ENCODE results near the gene MTCL1. TPM values are rescaled to one million over a fixed set of nuclear protein-coding genes. Genes with fewer than 3 reads are reported as not detected.

Gene MTCL1
- total RNA-seq, 1 experiment from 2014 or later, result 22.7 TPM

DNA sequence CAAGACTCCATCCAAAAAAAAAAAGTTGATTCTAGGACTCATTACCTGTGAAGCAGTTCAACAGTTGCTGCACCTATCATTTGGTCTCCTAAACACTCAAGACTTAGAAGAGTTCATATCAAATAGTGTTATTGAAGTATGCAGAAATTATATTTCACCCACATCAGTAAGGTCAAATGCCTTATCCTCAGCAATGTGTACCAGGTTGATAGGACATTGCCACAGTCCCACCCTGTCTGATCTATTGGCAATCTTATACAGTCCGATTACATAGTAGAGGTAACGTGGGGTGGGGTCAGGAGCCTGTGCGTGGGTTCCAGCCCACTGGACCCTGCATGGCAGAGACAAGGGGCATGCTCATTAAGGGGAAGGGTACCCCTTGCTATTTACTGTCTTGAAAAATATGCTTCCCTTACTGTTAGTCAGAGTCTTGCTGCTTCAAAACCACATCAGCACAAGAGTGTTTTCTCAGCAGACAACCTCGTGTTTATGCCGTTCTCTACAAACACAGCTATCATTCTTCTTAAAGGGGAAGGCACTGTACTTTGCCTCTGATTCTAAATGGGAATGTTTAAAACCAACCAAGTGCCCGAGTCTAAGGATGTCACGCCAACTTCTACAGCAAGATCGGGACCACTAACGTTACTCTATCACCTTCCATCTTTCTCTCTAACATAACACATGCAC is 115.2 kb downstream of the MTCL1 start:
- Histone ChIP-seq H3K4me1 (ENCODE audit: control insufficient read depth in 1 of 2, insufficient read depth in 2 of 2, low read length in 2 of 2) (no peaks in the 10 kb centered on the region), H3K27me3 (ENCODE audit: insufficient read depth, low read length) (no peaks in the 10 kb centered on the region), H3K4me2 (ENCODE audit: low read length) (no peak overlapping the region), H3K36me3 (ENCODE audit: control insufficient read depth in 1 of 2, insufficient read depth in 2 of 2, low read length in 2 of 2) (peaks cover 4 to 27% of the 10 kb centered on the region in 2 experiments; a peak in 3 of 4 replicates), H2AFZ (ENCODE audit: low read depth, low read length, poor library complexity, severe bottlenecking) (no peak overlapping the region), H3K27ac (ENCODE audit: low read depth, low read length) (no peak overlapping the region), H3K9me2 (ENCODE audit: insufficient read depth) (no peaks in the 10 kb centered on the region), H4K20me1 (ENCODE audit: insufficient read depth) (no peaks in the 10 kb centered on the region), H3K4me3 (replicated peaks in 1 of 2; ENCODE audit: low read depth in 1 of 2, low read length in 2 of 2) (no peak overlapping the region), H3K9me3 (ENCODE audit: control insufficient read depth in 1 of 2, insufficient read depth in 1 of 2, low read depth in 1 of 2, low read length in 2 of 2) (no peaks in the 10 kb centered on the region), H3K9ac (ENCODE audit: low read length) (no peak overlapping the region), H3K79me2 (ENCODE audit: insufficient read depth, low read length) (no peaks in the 10 kb centered on the region)
- ChIA-PET RAD21 (ENCODE audit: low non-redundant PET in 1 of 2, low total read pairs in 2 of 2, uncharacterized antibody in 2 of 2, unreplicated experiment in 2 of 2) (no interaction called here), POLR2A (no interaction called here), CTCF (no interaction called here)
- intact Hi-C loops (cut with micrococcal nuclease), result no loop called here
- DNase-seq (ENCODE audit: low read depth, low spot score) (no peak), ATAC-seq (no peak)
- TF ChIP-seq, protein P1, sequence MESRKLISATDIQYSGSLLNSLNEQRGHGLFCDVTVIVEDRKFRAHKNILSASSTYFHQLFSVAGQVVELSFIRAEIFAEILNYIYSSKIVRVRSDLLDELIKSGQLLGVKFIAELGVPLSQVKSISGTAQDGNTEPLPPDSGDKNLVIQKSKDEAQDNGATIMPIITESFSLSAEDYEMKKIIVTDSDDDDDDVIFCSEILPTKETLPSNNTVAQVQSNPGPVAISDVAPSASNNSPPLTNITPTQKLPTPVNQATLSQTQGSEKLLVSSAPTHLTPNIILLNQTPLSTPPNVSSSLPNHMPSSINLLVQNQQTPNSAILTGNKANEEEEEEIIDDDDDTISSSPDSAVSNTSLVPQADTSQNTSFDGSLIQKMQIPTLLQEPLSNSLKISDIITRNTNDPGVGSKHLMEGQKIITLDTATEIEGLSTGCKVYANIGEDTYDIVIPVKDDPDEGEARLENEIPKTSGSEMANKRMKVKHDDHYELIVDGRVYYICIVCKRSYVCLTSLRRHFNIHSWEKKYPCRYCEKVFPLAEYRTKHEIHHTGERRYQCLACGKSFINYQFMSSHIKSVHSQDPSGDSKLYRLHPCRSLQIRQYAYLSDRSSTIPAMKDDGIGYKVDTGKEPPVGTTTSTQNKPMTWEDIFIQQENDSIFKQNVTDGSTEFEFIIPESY (IDR thresholded peaks at IDR 0.05; ENCODE audit: extremely low read depth, insufficient replicate concordance, low read length), result no peak
- no peak for TF ChIP-seq ZFX (IDR thresholded peaks at IDR 0.05)
- no peak for TF ChIP-seq JUND (IDR thresholded peaks at IDR 0.05)
- no peak for TF ChIP-seq CEBPB (IDR thresholded peaks at IDR 0.05; ENCODE audit: low read depth)
- no TSS peak for BruUV-seq (replicated peaks)

DNA sequence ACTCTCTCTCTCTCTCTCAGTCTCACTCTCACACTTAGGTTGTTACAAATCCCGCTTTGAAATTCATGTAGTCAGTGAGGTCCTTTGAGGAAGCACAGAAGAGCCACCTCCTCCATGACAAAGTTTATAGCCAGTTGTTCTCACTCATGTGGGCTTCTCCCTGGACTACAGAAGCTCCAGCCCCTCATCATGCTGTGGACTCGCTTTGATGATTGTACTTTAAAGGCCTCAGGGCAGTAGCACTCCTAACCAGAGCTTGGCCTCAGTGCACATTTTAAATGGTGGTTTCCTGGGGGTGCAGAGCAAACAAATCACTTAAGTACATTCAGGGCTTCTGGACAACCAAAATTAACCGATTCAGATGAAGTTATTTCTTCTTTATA is 115.7 kb downstream of the MTCL1 start:
- Histone ChIP-seq H3K36me3 (ENCODE audit: control insufficient read depth in 1 of 2, insufficient read depth in 2 of 2, low read length in 2 of 2) (peaks cover 4 to 27% of the 10 kb centered on the region in 2 experiments; a peak in 3 of 4 replicates), H3K79me2 (ENCODE audit: insufficient read depth, low read length) (no peaks in the 10 kb centered on the region), H3K4me3 (replicated peaks in 1 of 2; ENCODE audit: low read depth in 1 of 2, low read length in 2 of 2) (no peak overlapping the region), H3K27ac (ENCODE audit: low read depth, low read length) (no peak overlapping the region), H3K4me1 (ENCODE audit: control insufficient read depth in 1 of 2, insufficient read depth in 2 of 2, low read length in 2 of 2) (no peaks in the 10 kb centered on the region), H2AFZ (ENCODE audit: low read depth, low read length, poor library complexity, severe bottlenecking) (no peak overlapping the region), H3K9ac (ENCODE audit: low read length) (no peak overlapping the region), H3K27me3 (ENCODE audit: insufficient read depth, low read length) (no peaks in the 10 kb centered on the region), H3K4me2 (ENCODE audit: low read length) (no peak overlapping the region), H3K9me3 (ENCODE audit: control insufficient read depth in 1 of 2, insufficient read depth in 1 of 2, low read depth in 1 of 2, low read length in 2 of 2) (no peaks in the 10 kb centered on the region), H3K9me2 (ENCODE audit: insufficient read depth) (no peaks in the 10 kb centered on the region), H4K20me1 (ENCODE audit: insufficient read depth) (no peaks in the 10 kb centered on the region)
- ChIA-PET POLR2A (no interaction called here), CTCF (no interaction called here), RAD21 (ENCODE audit: low non-redundant PET in 1 of 2, low total read pairs in 2 of 2, uncharacterized antibody in 2 of 2, unreplicated experiment in 2 of 2) (no interaction called here)
- DNase-seq (ENCODE audit: low read depth, low spot score) (no peak), ATAC-seq (no peak)
- no TSS peak for BruUV-seq (replicated peaks)
- intact Hi-C loops (cut with micrococcal nuclease), result no loop called here
- TF ChIP-seq, protein P1 (IDR thresholded peaks at IDR 0.05; ENCODE audit: extremely low read depth, insufficient replicate concordance, low read length), result no peak
- TF ChIP-seq EZH2 (IDR thresholded peaks at IDR 0.05) (no peak), CEBPB (IDR thresholded peaks at IDR 0.05; ENCODE audit: low read depth) (no peak), POLR2AphosphoS5 (IDR thresholded peaks at IDR 0.05; ENCODE audit: low read depth, low read length) (no peak), FOSL1 (IDR thresholded peaks at IDR 0.05; ENCODE audit: low read depth) (no peak)
- TF ChIP-seq, protein P2, sequence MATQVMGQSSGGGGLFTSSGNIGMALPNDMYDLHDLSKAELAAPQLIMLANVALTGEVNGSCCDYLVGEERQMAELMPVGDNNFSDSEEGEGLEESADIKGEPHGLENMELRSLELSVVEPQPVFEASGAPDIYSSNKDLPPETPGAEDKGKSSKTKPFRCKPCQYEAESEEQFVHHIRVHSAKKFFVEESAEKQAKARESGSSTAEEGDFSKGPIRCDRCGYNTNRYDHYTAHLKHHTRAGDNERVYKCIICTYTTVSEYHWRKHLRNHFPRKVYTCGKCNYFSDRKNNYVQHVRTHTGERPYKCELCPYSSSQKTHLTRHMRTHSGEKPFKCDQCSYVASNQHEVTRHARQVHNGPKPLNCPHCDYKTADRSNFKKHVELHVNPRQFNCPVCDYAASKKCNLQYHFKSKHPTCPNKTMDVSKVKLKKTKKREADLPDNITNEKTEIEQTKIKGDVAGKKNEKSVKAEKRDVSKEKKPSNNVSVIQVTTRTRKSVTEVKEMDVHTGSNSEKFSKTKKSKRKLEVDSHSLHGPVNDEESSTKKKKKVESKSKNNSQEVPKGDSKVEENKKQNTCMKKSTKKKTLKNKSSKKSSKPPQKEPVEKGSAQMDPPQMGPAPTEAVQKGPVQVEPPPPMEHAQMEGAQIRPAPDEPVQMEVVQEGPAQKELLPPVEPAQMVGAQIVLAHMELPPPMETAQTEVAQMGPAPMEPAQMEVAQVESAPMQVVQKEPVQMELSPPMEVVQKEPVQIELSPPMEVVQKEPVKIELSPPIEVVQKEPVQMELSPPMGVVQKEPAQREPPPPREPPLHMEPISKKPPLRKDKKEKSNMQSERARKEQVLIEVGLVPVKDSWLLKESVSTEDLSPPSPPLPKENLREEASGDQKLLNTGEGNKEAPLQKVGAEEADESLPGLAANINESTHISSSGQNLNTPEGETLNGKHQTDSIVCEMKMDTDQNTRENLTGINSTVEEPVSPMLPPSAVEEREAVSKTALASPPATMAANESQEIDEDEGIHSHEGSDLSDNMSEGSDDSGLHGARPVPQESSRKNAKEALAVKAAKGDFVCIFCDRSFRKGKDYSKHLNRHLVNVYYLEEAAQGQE (IDR thresholded peaks at IDR 0.05; ENCODE audit: low read depth), result no peak

All from HCT116 (cell line).